HuH-7 (cell line): ENCODE measurements around the gene ASRGL1.

ENCODE experiments used
- DNase-seq: peaks from one replicate; pipeline ENCODE4 v3.0.0; 2011; ENCODE audit warnings: low spot score

Gene ASRGL1

GRCh38 chr11:62416596-62416995 lies 79.3 kb downstream of the ASRGL1 start:
- no peak for DNase-seq

- no peak for DNase-seq
These were observed 80.9 kb downstream of the ASRGL1 start for GRCh38 chr11:62418136-62418535.

GRCh38 chr11:62418733-62419132 lies 81.5 kb downstream of the ASRGL1 start, which contains the start of gene SCGB1A1:
TSS of gene SCGB1A1 (plus strand) at chr11:62419033. CDS start at chr11:62419096, 63 bp downstream.
- DNase-seq: no peak

- DNase-seq: no peak
These were observed 82.2 kb downstream of the ASRGL1 start for GRCh38 chr11:62419314-62419929.

GRCh38 chr11:62419943-62420342 lies 82.7 kb downstream of the ASRGL1 start:
- no peak for DNase-seq

- DNase-seq: no peak
These were observed 83.6 kb downstream of the ASRGL1 start for GRCh38 chr11:62420882-62421281.

- no peak for DNase-seq
These were observed 84.7 kb downstream of the ASRGL1 start for GRCh38 chr11:62421996-62422395.

- no peak for DNase-seq
These were observed 85.8 kb downstream of the ASRGL1 start for GRCh38 chr11:62423012-62423411.

- DNase-seq: no peak
These were observed 90.5 kb downstream of the ASRGL1 start for GRCh38 chr11:62427630-62428233.

GRCh38 chr11:62428871-62429560 lies 91.8 kb downstream of the ASRGL1 start:
- DNase-seq: no peak

GRCh38 chr11:62430425-62430824 lies 93.2 kb downstream of the ASRGL1 start:
- DNase-seq: no peak

- no peak for DNase-seq
These were observed 94.1 kb downstream of the ASRGL1 start for GRCh38 chr11:62431171-62431901.

GRCh38 chr11:62432695-62433094 lies 95.4 kb downstream of the ASRGL1 start:
- peak; percentile 32 for DNase-seq

- DNase-seq: no peak
These were observed 96.1 kb downstream of the ASRGL1 start for GRCh38 chr11:62433141-62433903.

GRCh38 chr11:62433904-62434276 lies 96.6 kb downstream of the ASRGL1 start:
- DNase-seq: no peak

GRCh38 chr11:62435846-62436660 lies 98.8 kb downstream of the ASRGL1 start:
- no peak for DNase-seq

GRCh38 chr11:62437616-62438015 lies 100.4 kb downstream of the ASRGL1 start:
- DNase-seq: no peak

GRCh38 chr11:62438641-62439040 lies 101.4 kb downstream of the ASRGL1 start:
- DNase-seq: no peak

- no peak for DNase-seq
These were observed 102.7 kb downstream of the ASRGL1 start for GRCh38 chr11:62439785-62440602.
